Measurements from ENCODE around the gene TSHB.
"Not testable (repeated sequence)": the region's sequence is repeated elsewhere in the genome, so short reads cannot be mapped to it uniquely, and the experiment has no call there.

TSHB gene

GRCh38 chr1:115012006-115012405, 17.6 kb upstream of the TSHB start:
- Histone ChIP-seq H3K27me3 (ENCODE audit: insufficient read depth, low read length) (no peaks in the 10 kb centered on the region), H3K4me3 (ENCODE audit: low read depth, low read length, poor library complexity, severe bottlenecking) (no peak overlapping the region), H3K9ac (ENCODE audit: low read length) (no peak overlapping the region), H3K79me2 (ENCODE audit: insufficient read depth, low read length) (no peaks in the 10 kb centered on the region), H3F3A (ENCODE audit: insufficient read depth, low read length) (no peaks in the 10 kb centered on the region), H3K9me3 (ENCODE audit: low read length) (no peaks in the 10 kb centered on the region), H2AFZ (ENCODE audit: low read length) (no peak overlapping the region), H3K36me3 (ENCODE audit: insufficient read depth, low read length) (no peaks in the 10 kb centered on the region), H3K4me2 (ENCODE audit: low read length) (no peak overlapping the region), H3K27ac (ENCODE audit: low read depth, low read length, poor library complexity, severe bottlenecking) (no peak overlapping the region), H3K4me1 (ENCODE audit: insufficient read depth, low read length, severe bottlenecking) (no peaks in the 10 kb centered on the region), H4K20me1 (ENCODE audit: insufficient read depth, low read length) (no peaks in the 10 kb centered on the region), H3K9me2 (ENCODE audit: low read depth, low read length) (no peaks in the 10 kb centered on the region)
- TF ChIP-seq EZH2 (IDR thresholded peaks at IDR 0.05; ENCODE audit: borderline replicate concordance, low read length) (no peak), CTCF (IDR thresholded peaks at IDR 0.05; ENCODE audit: low read length) (no peak)

GRCh38 chr1:115012434-115012833, 17.2 kb upstream of the TSHB start:
- Histone ChIP-seq H3K27me3 (ENCODE audit: insufficient read depth, low read length) (no peaks in the 10 kb centered on the region), H4K20me1 (ENCODE audit: insufficient read depth, low read length) (no peaks in the 10 kb centered on the region), H3K4me1 (ENCODE audit: insufficient read depth, low read length, severe bottlenecking) (no peaks in the 10 kb centered on the region), H2AFZ (ENCODE audit: low read length) (no peak overlapping the region), H3K9me3 (ENCODE audit: low read length) (no peaks in the 10 kb centered on the region), H3K27ac (ENCODE audit: low read depth, low read length, poor library complexity, severe bottlenecking) (no peak overlapping the region), H3K79me2 (ENCODE audit: insufficient read depth, low read length) (no peaks in the 10 kb centered on the region), H3K4me2 (ENCODE audit: low read length) (no peak overlapping the region), H3K36me3 (ENCODE audit: insufficient read depth, low read length) (no peaks in the 10 kb centered on the region), H3K4me3 (ENCODE audit: low read depth, low read length, poor library complexity, severe bottlenecking) (no peak overlapping the region), H3K9ac (ENCODE audit: low read length) (no peak overlapping the region), H3F3A (ENCODE audit: insufficient read depth, low read length) (no peaks in the 10 kb centered on the region), H3K9me2 (ENCODE audit: low read depth, low read length) (no peaks in the 10 kb centered on the region)
- TF ChIP-seq EZH2 (IDR thresholded peaks at IDR 0.05; ENCODE audit: borderline replicate concordance, low read length): no peak
- no peak for TF ChIP-seq CTCF (IDR thresholded peaks at IDR 0.05; ENCODE audit: low read length)

GRCh38 chr1:115013792-115014191, 15.8 kb upstream of the TSHB start:
- Histone ChIP-seq H3K27ac (ENCODE audit: low read depth, low read length, poor library complexity, severe bottlenecking) (no peak overlapping the region), H3K4me3 (ENCODE audit: low read depth, low read length, poor library complexity, severe bottlenecking) (no peak overlapping the region), H3K79me2 (ENCODE audit: insufficient read depth, low read length) (no peaks in the 10 kb centered on the region), H3K36me3 (ENCODE audit: insufficient read depth, low read length) (no peaks in the 10 kb centered on the region), H3K27me3 (ENCODE audit: insufficient read depth, low read length) (no peaks in the 10 kb centered on the region), H3K9me2 (ENCODE audit: low read depth, low read length) (no peaks in the 10 kb centered on the region), H3K9ac (ENCODE audit: low read length) (no peak overlapping the region), H4K20me1 (ENCODE audit: insufficient read depth, low read length) (no peaks in the 10 kb centered on the region), H2AFZ (ENCODE audit: low read length) (no peak overlapping the region), H3K4me1 (ENCODE audit: insufficient read depth, low read length, severe bottlenecking) (no peaks in the 10 kb centered on the region), H3K9me3 (ENCODE audit: low read length) (no peaks in the 10 kb centered on the region), H3F3A (ENCODE audit: insufficient read depth, low read length) (no peaks in the 10 kb centered on the region), H3K4me2 (ENCODE audit: low read length) (no peak overlapping the region)
- TF ChIP-seq CTCF (IDR thresholded peaks at IDR 0.05; ENCODE audit: low read length): no peak
- TF ChIP-seq EZH2 (IDR thresholded peaks at IDR 0.05; ENCODE audit: borderline replicate concordance, low read length): no peak

GRCh38 chr1:115019549-115019948, 10.1 kb upstream of the TSHB start:
- not testable (repeated sequence) for H3K4me3 ChIP-seq (ENCODE audit: low read depth, low read length, poor library complexity, severe bottlenecking); H3K27ac ChIP-seq (ENCODE audit: low read depth, low read length, poor library complexity, severe bottlenecking); H3F3A ChIP-seq (ENCODE audit: insufficient read depth, low read length); H3K27me3 ChIP-seq (ENCODE audit: insufficient read depth, low read length); H3K4me2 ChIP-seq (ENCODE audit: low read length); H3K36me3 ChIP-seq (ENCODE audit: insufficient read depth, low read length); H3K9ac ChIP-seq (ENCODE audit: low read length); H4K20me1 ChIP-seq (ENCODE audit: insufficient read depth, low read length); H3K9me2 ChIP-seq (ENCODE audit: low read depth, low read length); H3K4me1 ChIP-seq (ENCODE audit: insufficient read depth, low read length, severe bottlenecking); H2AFZ ChIP-seq (ENCODE audit: low read length); H3K79me2 ChIP-seq (ENCODE audit: insufficient read depth, low read length); H3K9me3 ChIP-seq (ENCODE audit: low read length)
